Mucosa of stomach (tissue), 1 donor: ENCODE measurements around the gene RAD51B.

ENCODE experiments used
- H3K27me3 ChIP-seq: one replicate; pipeline ENCODE4 v1.7.0; 2013; ENCODE audit warnings: mild to moderate bottlenecking, low read length; ENCODE audit not compliant: control insufficient read depth, insufficient read depth
- H3K36me3 ChIP-seq: one replicate; pipeline ENCODE4 v1.7.0; 2013; ENCODE audit warnings: low read length; ENCODE audit not compliant: control insufficient read depth, insufficient read depth
- H3K4me1 ChIP-seq: one replicate; pipeline ENCODE4 v1.7.0; 2013; ENCODE audit warnings: mild to moderate bottlenecking, low read length; ENCODE audit not compliant: control insufficient read depth, insufficient read depth
- H3K4me3 ChIP-seq: one replicate; pipeline ENCODE4 v1.7.0; 2013; ENCODE audit warnings: low read length
- H3K9ac ChIP-seq: one replicate; pipeline ENCODE4 v1.7.0; 2013; ENCODE audit warnings: mild to moderate bottlenecking, low read length, moderate library complexity
- H3K9me3 ChIP-seq: one replicate; pipeline ENCODE4 v1.7.0; 2013; ENCODE audit warnings: mild to moderate bottlenecking, low read length, moderate library complexity; ENCODE audit not compliant: control insufficient read depth
- donor health status: Pancreatic carcinoma.

The RAD51B gene

GRCh38 chr14:67819563-67820421, at the start of gene RAD51B:
Gene RAD51B, plus strand, starts transcription at chr14:67819779.
- Histone ChIP-seq H3K9me3 (no peaks in the 10 kb centered on the region), H3K9ac (peak within 1 kb of the TSS; percentile 73), H3K4me1 (peaks cover 13% of the 10 kb centered on the region), H3K4me3 (peak within 1 kb of the TSS; percentile 87), H3K36me3 (no peaks in the 10 kb centered on the region), H3K27me3 (no peaks in the 10 kb centered on the region)

DNA sequence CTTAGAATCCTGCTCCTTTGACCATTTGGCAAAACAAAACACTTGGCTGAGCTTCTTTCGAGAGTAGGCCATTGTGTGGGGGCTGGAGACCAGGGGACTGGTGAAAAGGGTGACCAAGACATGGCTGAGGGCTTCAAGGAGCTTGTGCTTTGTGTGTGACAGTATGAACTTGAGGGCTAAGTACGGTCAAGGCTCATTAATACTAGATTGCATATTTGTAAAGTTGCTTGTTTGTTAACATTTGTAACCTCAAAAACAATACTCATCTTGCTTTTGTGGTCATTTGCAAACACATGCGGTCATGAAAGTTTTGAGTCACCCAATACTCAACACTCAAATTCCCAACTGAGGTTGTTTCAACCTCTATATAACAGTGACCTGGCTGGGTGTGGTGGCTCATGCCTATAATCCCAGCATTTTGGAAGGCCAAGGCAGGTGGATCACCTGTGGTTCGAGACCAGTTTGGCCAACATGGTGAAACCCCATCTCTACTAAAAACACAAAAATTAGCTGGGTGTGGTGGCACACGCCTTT, 45.7 kb upstream of the RAD51B start:
- no peaks in the 10 kb centered on the region for H3K27me3 ChIP-seq
- H3K4me1 ChIP-seq, result no peaks in the 10 kb centered on the region
- no peak overlapping the region for H3K4me3 ChIP-seq
- peaks cover 14% of the 10 kb centered on the region for H3K36me3 ChIP-seq
- H3K9ac ChIP-seq, result no peak overlapping the region
- H3K9me3 ChIP-seq, result no peaks in the 10 kb centered on the region

DNA sequence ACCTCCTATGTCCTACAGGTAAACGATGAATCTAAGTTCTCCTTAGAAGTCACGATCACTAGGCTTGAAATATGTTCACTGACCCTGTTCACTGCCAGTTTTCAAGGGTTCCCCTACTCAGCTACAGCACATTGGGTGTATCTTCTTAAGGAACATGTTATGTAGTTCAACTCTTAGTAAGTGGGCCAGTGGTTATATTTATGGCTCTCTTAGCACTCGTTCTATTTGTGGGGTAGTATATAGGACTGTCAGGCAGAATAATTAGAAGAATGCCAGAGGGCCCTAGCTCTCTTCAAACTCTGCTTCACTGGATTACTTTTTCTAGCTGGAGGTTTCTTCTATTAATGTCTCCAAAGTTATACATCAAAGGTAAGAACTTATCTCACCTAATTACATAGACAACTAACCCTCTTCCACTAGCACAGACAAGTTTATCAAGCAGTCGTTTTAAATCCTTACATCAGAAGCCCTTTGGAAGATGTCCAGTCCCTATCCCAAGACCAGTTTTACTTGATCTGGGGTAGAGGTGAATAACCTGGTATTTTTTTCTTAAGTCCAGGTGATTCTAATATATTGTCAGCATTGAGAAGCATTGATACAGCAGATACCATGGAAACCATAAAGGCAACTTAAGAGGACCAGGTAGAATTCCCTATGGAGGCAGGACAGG, 42.8 kb upstream of the RAD51B start:
- no peak overlapping the region for H3K4me3 ChIP-seq
- H3K27me3 ChIP-seq, result no peaks in the 10 kb centered on the region
- H3K9me3 ChIP-seq, result no peaks in the 10 kb centered on the region
- no peak overlapping the region for H3K9ac ChIP-seq
- H3K36me3 ChIP-seq, result peaks cover 17% of the 10 kb centered on the region
- H3K4me1 ChIP-seq, result no peaks in the 10 kb centered on the region

DNA sequence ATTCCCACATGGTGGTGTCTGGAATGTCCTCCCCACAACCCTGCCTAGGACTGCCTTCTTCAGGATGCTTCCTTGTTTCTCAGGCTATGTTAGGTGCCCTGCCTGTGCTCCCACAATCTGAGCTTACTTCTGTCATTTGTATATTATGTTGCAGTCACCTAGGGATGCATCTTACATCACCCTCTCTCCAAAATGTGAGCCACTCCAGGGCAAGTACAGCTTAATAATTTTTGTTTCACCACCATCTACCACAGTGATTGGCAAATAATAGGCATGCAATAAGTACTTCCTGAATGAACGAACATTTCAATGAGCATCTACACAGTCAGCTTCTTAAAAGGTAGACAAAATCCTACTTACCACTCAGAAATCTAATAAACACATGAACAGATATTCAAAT, 40.8 kb upstream of the RAD51B start:
- no peak overlapping the region for H3K4me3 ChIP-seq
- no peaks in the 10 kb centered on the region for H3K4me1 ChIP-seq
- no peak overlapping the region for H3K9ac ChIP-seq
- H3K9me3 ChIP-seq, result no peaks in the 10 kb centered on the region
- H3K27me3 ChIP-seq, result no peaks in the 10 kb centered on the region
- H3K36me3 ChIP-seq, result peaks cover 13% of the 10 kb centered on the region

GRCh38 chr14:67782090-67782489, 37.5 kb upstream of the RAD51B start:
- no peak overlapping the region for H3K9ac ChIP-seq
- no peak overlapping the region for H3K4me3 ChIP-seq
- peaks cover 3% of the 10 kb centered on the region for H3K36me3 ChIP-seq
- no peaks in the 10 kb centered on the region for H3K4me1 ChIP-seq
- no peaks in the 10 kb centered on the region for H3K27me3 ChIP-seq
- no peaks in the 10 kb centered on the region for H3K9me3 ChIP-seq

DNA sequence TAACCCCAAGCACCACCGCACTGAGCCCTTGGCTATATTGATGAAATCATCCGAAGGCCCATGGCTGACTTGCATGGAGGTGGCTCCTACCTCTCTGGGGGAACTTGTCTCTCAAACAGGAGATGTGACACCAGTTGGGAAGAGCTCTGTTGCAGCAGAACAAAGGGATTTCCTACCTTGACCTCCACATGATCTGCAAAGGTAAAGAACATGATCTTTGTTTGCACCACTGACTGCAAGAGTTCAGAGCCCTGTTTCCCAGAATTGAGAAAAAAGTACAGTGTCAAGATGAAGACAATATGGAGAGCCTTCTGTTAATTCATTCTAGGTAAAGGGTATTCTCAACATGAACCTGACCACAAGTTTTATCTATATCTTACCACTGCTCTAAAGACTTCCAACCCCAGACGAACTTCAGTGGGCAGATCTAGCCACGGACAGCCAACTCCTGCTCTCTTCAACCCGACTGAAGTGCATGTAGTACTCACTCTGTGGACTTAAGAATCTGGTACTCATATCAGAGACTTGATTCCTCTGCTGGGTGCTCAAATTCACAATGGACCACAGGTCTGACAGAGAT, 35.2 kb upstream of the RAD51B start:
- H3K36me3 ChIP-seq, result peaks cover 3% of the 10 kb centered on the region
- H3K4me1 ChIP-seq, result no peaks in the 10 kb centered on the region
- H3K27me3 ChIP-seq, result no peaks in the 10 kb centered on the region
- no peak overlapping the region for H3K9ac ChIP-seq
- no peaks in the 10 kb centered on the region for H3K9me3 ChIP-seq
- H3K4me3 ChIP-seq, result no peak overlapping the region

GRCh38 chr14:67785270-67786109, 34.1 kb upstream of the RAD51B start:
- Histone ChIP-seq H3K9ac (no peak overlapping the region), H3K4me3 (no peak overlapping the region), H3K27me3 (no peaks in the 10 kb centered on the region), H3K36me3 (no peaks in the 10 kb centered on the region), H3K9me3 (no peaks in the 10 kb centered on the region), H3K4me1 (no peaks in the 10 kb centered on the region)

DNA sequence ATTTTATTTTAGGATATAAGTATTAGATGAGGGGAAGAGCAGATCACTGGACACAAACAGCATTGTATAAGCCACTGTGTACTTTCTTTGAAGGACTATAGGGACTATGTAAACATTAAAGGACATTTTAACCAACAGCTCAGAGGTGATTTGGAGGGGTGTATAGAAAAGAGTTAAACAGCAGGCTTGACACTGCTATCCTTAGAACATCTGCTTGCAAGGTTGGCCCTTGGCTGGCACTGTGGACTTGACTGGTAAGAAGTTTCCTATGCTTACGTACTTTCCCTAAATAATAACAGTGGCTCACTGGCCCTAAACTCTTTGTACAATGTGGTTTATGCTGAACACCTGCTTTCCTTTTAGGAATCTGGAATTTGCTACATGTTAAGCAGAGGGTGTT, 31.9 kb upstream of the RAD51B start:
- Histone ChIP-seq H3K9me3 (no peaks in the 10 kb centered on the region), H3K27me3 (no peaks in the 10 kb centered on the region), H3K4me3 (no peak overlapping the region), H3K4me1 (no peaks in the 10 kb centered on the region), H3K36me3 (no peaks in the 10 kb centered on the region), H3K9ac (no peak overlapping the region)

DNA sequence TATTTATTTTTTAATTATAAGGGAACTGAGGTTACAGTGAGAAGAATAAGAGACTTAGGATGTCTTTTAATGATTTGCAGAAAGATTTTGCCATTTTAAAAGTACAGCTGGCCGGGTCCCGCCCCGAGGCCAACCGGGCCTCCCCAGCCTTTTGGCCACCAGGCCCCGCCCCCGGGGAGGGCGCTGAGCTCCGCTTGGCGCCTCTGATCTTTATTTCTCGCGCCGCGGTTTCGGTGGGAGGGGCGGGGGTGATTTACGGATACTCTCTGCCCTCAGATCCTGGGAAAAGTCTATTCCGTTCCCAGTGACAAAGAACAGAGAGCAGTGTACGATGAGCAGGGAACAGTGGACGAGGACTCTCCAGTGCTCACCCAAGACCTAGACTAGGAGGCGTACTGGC, 20.8 kb upstream of the RAD51B start:
- Histone ChIP-seq H3K4me3 (no peak overlapping the region), H3K27me3 (no peaks in the 10 kb centered on the region), H3K9me3 (no peaks in the 10 kb centered on the region), H3K4me1 (no peaks in the 10 kb centered on the region), H3K9ac (no peak overlapping the region), H3K36me3 (peaks cover 13% of the 10 kb centered on the region)

DNA sequence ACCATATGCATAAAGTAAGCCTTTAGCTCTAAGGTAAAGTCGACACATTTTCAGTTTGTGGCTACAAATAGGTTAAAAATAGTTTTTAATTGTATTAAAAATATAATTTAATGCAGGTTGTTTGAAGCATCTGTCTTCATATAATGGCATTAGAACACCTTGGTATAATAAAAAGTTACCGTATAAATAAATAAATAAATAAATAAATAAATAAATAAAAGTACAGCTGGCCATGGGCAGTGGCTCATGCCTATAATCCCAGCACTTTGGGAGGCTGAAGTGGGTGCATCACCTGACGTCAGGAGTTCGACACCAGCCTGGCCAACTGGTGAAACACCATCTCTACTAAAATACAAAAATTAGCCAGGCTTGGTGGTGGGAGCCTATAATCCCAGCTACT, 18.8 kb upstream of the RAD51B start:
- H3K9me3 ChIP-seq, result no peaks in the 10 kb centered on the region
- no peak overlapping the region for H3K9ac ChIP-seq
- no peak overlapping the region for H3K4me3 ChIP-seq
- no peaks in the 10 kb centered on the region for H3K4me1 ChIP-seq
- no peaks in the 10 kb centered on the region for H3K27me3 ChIP-seq
- H3K36me3 ChIP-seq, result peaks cover 8% of the 10 kb centered on the region

DNA sequence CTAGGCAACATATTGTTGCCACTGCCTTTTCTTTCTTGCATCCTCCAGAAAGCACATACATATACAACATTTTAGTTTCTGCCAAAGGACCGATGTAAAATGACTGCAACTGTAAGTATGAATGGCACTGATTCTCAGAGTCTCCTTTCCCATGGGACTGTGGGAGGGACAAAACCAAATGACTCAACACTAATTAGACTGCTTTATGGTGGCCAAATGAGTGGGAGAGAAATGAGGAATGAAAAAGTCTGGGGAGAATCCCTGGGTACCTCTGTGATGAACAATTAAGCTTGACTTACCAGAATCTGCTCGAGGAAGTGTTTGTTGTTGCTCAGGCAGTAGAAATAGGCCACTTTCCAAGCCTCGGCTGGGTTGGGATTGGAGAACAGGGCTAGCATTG, 13.3 kb upstream of the RAD51B start:
- Histone ChIP-seq H3K4me1 (no peaks in the 10 kb centered on the region), H3K27me3 (no peaks in the 10 kb centered on the region), H3K9ac (no peak overlapping the region), H3K36me3 (peaks cover 4% of the 10 kb centered on the region), H3K4me3 (no peak overlapping the region), H3K9me3 (no peaks in the 10 kb centered on the region)
